ENCODE results near the gene ZBTB25. TPM values are rescaled to one million over a fixed set of nuclear protein-coding genes. Genes with fewer than 3 reads are reported as not detected.

Gene ZBTB25
- polyA plus RNA-seq, 1 experiment = 6.1 TPM

GRCh38 chr14:64400829-64401459, 102.7 kb downstream of the ZBTB25 start:
- TF ChIP-seq CTCF (IDR thresholded peaks at IDR 0.05; ENCODE audit: insufficient read depth, low read depth, low read length) = no peak
- ChIA-PET POLR2A (no interaction called here), CTCF (interaction anchor here (0.9 to 1.3 kb wide), 3 partner anchors 9 to 29 kb away, joined by 3 to 4 read pairs (median 3); no protein-coding TSS in a partner anchor)
- H3K4me3 ChIP-seq (ENCODE audit: low read depth, low read length) = no peak overlapping the region
- H3K36me3 ChIP-seq (ENCODE audit: control insufficient read depth, insufficient read depth, low read length) = peaks cover 1% of the 10 kb centered on the region; the same call in 1 of the 2 replicates
- no peak for DNase-seq (ENCODE audit: low read depth)
- H3K27me3 ChIP-seq (ENCODE audit: control insufficient read depth, insufficient read depth, low read length) = no peaks in the 10 kb centered on the region

Small RNAs within 50 kb of the gene (small RNA-seq; reads per million reads assigned to genes)
- not detected for gene AL049869.4 (ENCODE audit: insufficient read length, low read depth, low replicate concordance)

Other genes with a start within 250 kb of the ZBTB25 start
- gene ESR2, start 209.5 kb downstream of the ZBTB25 start, polyA plus RNA-seq (2011; rRNA removed) = not detected in 2 replicates
- gene MTHFD1, start 115.5 kb downstream of the ZBTB25 start, polyA plus RNA-seq (2011; rRNA removed) = 30.9 and 36.1 TPM in 2 replicates
- gene AKAP5, start 38.3 kb downstream of the ZBTB25 start, polyA plus RNA-seq (2011; rRNA removed) = 0.17 and 0.40 TPM in 2 replicates
- 16.0 and 32.7 TPM in 2 replicates for gene ZBTB1, start 932 bp upstream of the ZBTB25 start, polyA plus RNA-seq (2011; rRNA removed)
- gene HSPA2, start 36.9 kb upstream of the ZBTB25 start, polyA plus RNA-seq (2011; rRNA removed) = 64.1 and 96.1 TPM in 2 replicates
- gene PPP1R36, start 46.1 kb upstream of the ZBTB25 start, polyA plus RNA-seq (2011; rRNA removed) = 0.65 and 0.67 TPM in 2 replicates
- 7.1 and 12.4 TPM in 2 replicates for gene PLEKHG3, start 200.6 kb upstream of the ZBTB25 start, polyA plus RNA-seq (2011; rRNA removed)